ENCODE results near the gene ATP1B4. TPM values are rescaled to one million over a fixed set of nuclear protein-coding genes. Genes with fewer than 3 reads are reported as not detected.

ATP1B4 gene
- total and polyA plus RNA-seq, 9 of the 15 experiments (the other 6 are each of a cell fraction or from before 2014, with no cell fraction given): 0.04 to 0.18 TPM; not detected in 7

DNA sequence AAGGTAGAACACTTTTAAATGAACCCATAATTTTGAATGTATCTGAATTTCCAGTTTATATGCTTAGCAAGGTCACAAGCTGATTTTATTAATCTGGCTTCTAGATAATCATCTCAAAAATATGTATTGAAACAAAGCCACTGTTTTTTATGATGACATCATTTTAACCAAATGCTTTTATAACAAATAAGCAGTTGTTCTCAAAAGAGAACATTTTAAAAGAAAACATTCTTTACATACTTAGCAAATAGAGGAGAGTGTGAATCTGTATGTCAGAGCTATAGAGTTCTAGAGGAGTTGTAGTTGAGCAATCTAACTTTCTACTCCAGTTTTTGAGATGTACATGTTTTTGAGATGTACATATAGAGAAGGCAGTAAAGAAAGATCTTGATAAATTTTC is 64.7 kb downstream of the ATP1B4 start (continued):
- no peak for TF ChIP-seq CREBBP (IDR thresholded peaks at IDR 0.05; ENCODE audit: low read depth, low read length)
- no peak for TF ChIP-seq ADNP (tag; IDR thresholded peaks at IDR 0.05)
- no peak for TF ChIP-seq CAMTA2 (CRISPR knock-in tag; conservative IDR thresholded peaks at IDR 0.05)
- no peak for TF ChIP-seq POLR2G (IDR thresholded peaks at IDR 0.05; ENCODE audit: low read depth, low read length)
- no peak for TF ChIP-seq RCOR1 (IDR thresholded peaks at IDR 0.05; ENCODE audit: borderline replicate concordance in 1 of 2, low read depth in 2 of 2, low read length in 2 of 2)
- no peak for TF ChIP-seq MTA2 (IDR thresholded peaks at IDR 0.05; ENCODE audit: low read depth)
- TF ChIP-seq U2AF1 (optimal IDR thresholded peaks at IDR 0.05; ENCODE audit: low read depth, low read length): no peak

DNA sequence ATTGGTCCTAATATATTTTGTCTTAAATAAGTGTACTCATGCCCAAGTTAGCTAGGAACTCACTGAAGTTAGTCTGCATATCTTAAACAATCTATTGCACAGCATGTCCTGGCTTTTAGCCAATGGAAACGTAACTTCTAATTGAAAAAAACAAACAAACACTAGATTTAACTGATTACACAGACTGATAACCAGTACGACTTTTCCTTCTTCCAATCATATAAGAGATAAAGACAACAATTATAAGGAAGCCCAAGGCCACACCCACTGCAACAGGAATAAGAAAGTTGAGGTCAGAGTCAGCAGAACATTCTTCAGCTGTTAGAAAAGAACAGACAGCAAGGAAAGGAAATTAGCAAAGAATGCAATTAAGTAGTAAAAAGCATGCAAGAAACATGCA is 66.4 kb downstream of the ATP1B4 start:
- H3K9me3 ChIP-seq (replicated peaks; ENCODE audit: control insufficient read depth, insufficient read depth, low read depth, low read length): no peaks in the 10 kb centered on the region
- no TSS peak for BruUV-seq (replicated peaks)
- ATAC-seq (no peak), FAIRE-seq (no peak), DNase-seq (ENCODE audit: extremely low read depth in 1 of 4, low spot score in 3 of 4) (no peak)
- no peak overlapping the region for H3K9ac ChIP-seq (ENCODE audit: insufficient read depth in 1 of 2, low read depth in 2 of 2, low read length in 2 of 2)
- peak; percentile 37; the same call in 1 of the 2 replicates for TF ChIP-seq NFIC (IDR thresholded peaks at IDR 0.05)
- no peak for TF ChIP-seq BCLAF1 (IDR thresholded peaks at IDR 0.05; ENCODE audit: borderline replicate concordance in 1 of 2, control insufficient read depth in 1 of 2, low read depth in 2 of 2, low read length in 1 of 2)
- ChIA-PET CTCF (ENCODE audit: low intra/inter-chr PET ratio) (no interaction called here), POLR2A (interaction anchor here (0.9 to 1.3 kb wide), 2 partner anchors 11 to 16 kb away, joined by 3 read pairs; no protein-coding TSS in a partner anchor)
- H2AFZ ChIP-seq (ENCODE audit: low read depth, low read length): no peak overlapping the region
- H3K4me1 ChIP-seq (replicated peaks in 1 of 2; ENCODE audit: control insufficient read depth in 2 of 2, insufficient read depth in 2 of 2, low read length in 2 of 2): no peaks in the 10 kb centered on the region; a peak in 1 of 5 replicates
- WGBS (ENCODE audit: insufficient coverage, low coverage, missing lambda C conversion rate): 0% methylated on average over 2 of the region's 2 CpGs
- H3K9me1 ChIP-seq (ENCODE audit: control insufficient read depth, insufficient read depth, low read length): no peaks in the 10 kb centered on the region
- intact Hi-C loops (cut with micrococcal nuclease) (no loop called here), in situ Hi-C loops (cut with MboI) (no loop called here)
- 0 out of 3 replicates have a peak, but pooled peaks cover 4% of the 10 kb centered on the region for H3K36me3 ChIP-seq (ENCODE audit: control insufficient read depth, insufficient read depth, low read length)
- no peak overlapping the region for H3K4me2 ChIP-seq (ENCODE audit: insufficient read depth, low read length)
- no peak overlapping the region for H3K4me3 ChIP-seq
- H3K27me3 ChIP-seq (ENCODE audit: control insufficient read depth in 2 of 2, insufficient read depth in 2 of 2, low read length in 2 of 2): no peaks in the 10 kb centered on the region
- no peaks in the 10 kb centered on the region for H4K20me1 ChIP-seq (replicated peaks; ENCODE audit: control insufficient read depth, insufficient read depth, low read length)
- H3K27ac ChIP-seq (ENCODE audit: extremely low read depth, low read depth, low read length): no peak overlapping the region
- no peaks in the 10 kb centered on the region for H3K79me2 ChIP-seq (ENCODE audit: control insufficient read depth, insufficient read depth, low read length)
